ENCODE measurements around the gene CXCL1.

DNA sequence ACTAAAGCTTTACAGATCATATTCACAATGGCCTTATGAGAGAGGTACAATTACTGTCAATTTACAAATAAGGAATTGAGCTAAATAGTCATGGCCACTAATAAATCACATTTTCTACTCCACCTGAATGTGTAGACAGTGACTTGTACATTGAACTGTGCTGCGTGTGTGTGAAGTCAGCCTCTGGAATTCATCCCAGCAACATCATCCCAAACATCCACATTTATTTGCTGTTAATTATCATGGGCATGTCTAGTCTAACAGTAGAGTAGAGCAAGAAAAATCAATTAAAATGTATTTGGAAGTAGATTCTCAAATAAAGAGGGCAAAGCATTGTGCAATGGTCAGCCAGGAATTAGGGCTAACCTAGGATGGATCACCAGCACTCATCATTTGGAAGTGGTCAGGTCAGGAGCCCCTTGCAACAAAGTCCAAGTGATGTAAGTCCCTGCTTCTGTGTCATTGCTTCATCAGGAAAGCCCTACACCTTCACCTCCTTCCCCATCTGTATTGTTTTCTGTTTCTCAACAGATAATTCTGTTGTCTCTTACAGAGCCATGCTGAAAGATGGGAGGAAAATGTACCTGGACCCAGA, 20.9 kb upstream of the CXCL1 start:
- TF ChIP-seq CTCF (IDR thresholded peaks at IDR 0.05) (no peak), POLR2A (IDR thresholded peaks at IDR 0.05) (no peak)

Measured in tibial nerve (tissue), 3 donors.